ENCODE results near the gene STPG2. TPM values are rescaled to one million over a fixed set of nuclear protein-coding genes. Genes with fewer than 3 reads are reported as not detected.

The STPG2 gene
- total RNA-seq, 1 donor from 2014 or later, result not detected

- DNase-seq (ENCODE audit: extremely low read depth, low read depth, low spot score), result no peak
Measured at GRCh38 chr4:97841512-97841911, 301.8 kb downstream of the STPG2 start.

GRCh38 chr4:97836662-97837061 lies 306.6 kb downstream of the STPG2 start:
- DNase-seq (ENCODE audit: extremely low read depth, low read depth, low spot score), result no peak

- no peak for DNase-seq (ENCODE audit: extremely low read depth, low read depth, low spot score)
Measured at GRCh38 chr4:97828646-97829045, 314.6 kb downstream of the STPG2 start.

GRCh38 chr4:97819294-97819693 lies 324.0 kb downstream of the STPG2 start:
- DNase-seq (ENCODE audit: extremely low read depth, low read depth, low spot score), result no peak

- no peak for DNase-seq (ENCODE audit: extremely low read depth, low read depth, low spot score)
Measured at GRCh38 chr4:97812768-97813167, 330.5 kb downstream of the STPG2 start.

- no peak for DNase-seq (ENCODE audit: extremely low read depth, low read depth, low spot score)
Measured at GRCh38 chr4:97786306-97786920, 356.9 kb downstream of the STPG2 start.

- DNase-seq (ENCODE audit: extremely low read depth, low read depth, low spot score), result no peak
Measured at GRCh38 chr4:97778174-97778573, 365.1 kb downstream of the STPG2 start.

GRCh38 chr4:97774347-97774989 lies 368.8 kb downstream of the STPG2 start:
- no peak for DNase-seq (ENCODE audit: extremely low read depth, low read depth, low spot score)

- DNase-seq (ENCODE audit: extremely low read depth, low read depth, low spot score), result peak; percentile 77
Measured at GRCh38 chr4:97770222-97770621, 373.1 kb downstream of the STPG2 start.

GRCh38 chr4:97762115-97762512 lies 381.2 kb downstream of the STPG2 start:
- peak; percentile 80 for DNase-seq (ENCODE audit: extremely low read depth, low read depth, low spot score)

- DNase-seq (ENCODE audit: extremely low read depth, low read depth, low spot score), result no peak
Measured at GRCh38 chr4:97761445-97762114, 381.7 kb downstream of the STPG2 start.

- no peak for DNase-seq (ENCODE audit: extremely low read depth, low read depth, low spot score)
Measured at GRCh38 chr4:97759785-97760184, 383.5 kb downstream of the STPG2 start.

GRCh38 chr4:97752599-97752998 lies 390.7 kb downstream of the STPG2 start:
- DNase-seq (ENCODE audit: extremely low read depth, low read depth, low spot score), result no peak

- DNase-seq (ENCODE audit: extremely low read depth, low read depth, low spot score), result no peak
Measured at GRCh38 chr4:97747945-97748344, 395.3 kb downstream of the STPG2 start.

GRCh38 chr4:97720869-97721432 lies 422.3 kb downstream of the STPG2 start:
- DNase-seq (ENCODE audit: extremely low read depth, low read depth, low spot score), result peak; percentile 82

GRCh38 chr4:97691111-97691605 lies 452.1 kb downstream of the STPG2 start:
- no peak for DNase-seq (ENCODE audit: extremely low read depth, low read depth, low spot score)

GRCh38 chr4:97670703-97671269 lies 472.5 kb downstream of the STPG2 start:
- DNase-seq (ENCODE audit: extremely low read depth, low read depth, low spot score), result no peak

- no peak for DNase-seq (ENCODE audit: extremely low read depth, low read depth, low spot score)
Measured at GRCh38 chr4:97665553-97665952, 477.7 kb downstream of the STPG2 start.

- no peak for DNase-seq (ENCODE audit: extremely low read depth, low read depth, low spot score)
Measured at GRCh38 chr4:97664741-97665140, 478.5 kb downstream of the STPG2 start.

- DNase-seq (ENCODE audit: extremely low read depth, low read depth, low spot score), result no peak
Measured at GRCh38 chr4:97662133-97662532, 481.1 kb downstream of the STPG2 start.

- DNase-seq (ENCODE audit: extremely low read depth, low read depth, low spot score), result no peak
Measured at GRCh38 chr4:97656044-97656720, 487.1 kb downstream of the STPG2 start.
